Body of pancreas (tissue), 4 donors: ENCODE measurements around the gene C4orf50. TPM values are rescaled to one million over a fixed set of nuclear protein-coding genes. Genes with fewer than 3 reads are reported as not detected.

Experiments
- ATAC-seq: fragments of 150-250 bp; one replicate; pipeline ENCODE4 v1.9.1; 2016
- DNase-seq, 4 donors: peaks; one replicate each; pipeline ENCODE4 v3.0.0-alpha.2; 2019
- H3K27ac ChIP-seq, 4 donors: fragments of 200-600 bp; sonication (generic); 1 replicate in 3 of 4; 2 replicates in 1 of 4; pipeline versions ENCODE4 v1.5.1 to v1.6.1; 2016 to 2019; ENCODE audit warnings: mild to moderate bottlenecking in 1 of 4, mixed read lengths in 1 of 4, moderate library complexity in 1 of 4
- H3K27me3 ChIP-seq, 2 donors: fragments of 200-600 bp; sonication (generic); one replicate each; pipeline ENCODE4 v1.6.0; 2016; ENCODE audit warnings: mild to moderate bottlenecking in 1 of 2
- H3K36me3 ChIP-seq, 2 donors: fragments of 200-600 bp; sonication (generic); replicated peaks in 1 of 2; 2 replicates each; pipeline ENCODE4 v1.5.1; 2016; ENCODE audit warnings: low read depth in 2 of 2; ENCODE audit not compliant: insufficient read depth in 1 of 2
- H3K4me1 ChIP-seq: fragments of 200-600 bp; sonication (generic); one replicate; pipeline ENCODE4 v1.6.0; 2016
- H3K4me3 ChIP-seq, 2 donors: fragments of 200-600 bp; sonication (generic); 1 replicate in 1 of 2; 2 replicates in 1 of 2; pipeline ENCODE4 v1.5.1; 2016 to 2019
- H3K9me3 ChIP-seq, 3 donors: fragments of 200-600 bp; sonication (generic); 1 replicate in 2 of 3; 2 replicates in 1 of 3; pipeline ENCODE4 v1.5.1; 2016
- POLR2A ChIP-seq, 3 donors: fragments of 450-650 bp; IDR thresholded peaks; one replicate each; pipeline ENCODE4 v1.6.1; 2016; ENCODE audit warnings: antibody characterized with exemption in 3 of 3, mild to moderate bottlenecking in 2 of 3
- WGBS, 2 donors: methylation state at CpG; one replicate each; pipeline ENCODE4 v1.1.5; 2017; 5-methylcytosine and 5-hydroxymethylcytosine counted together
- intact Hi-C: fragments of 100-400 bp; cut with DNase I; formaldehyde crosslinking; loops from one replicate; pipeline ENCODE4 v1.15.1; 2023
- total RNA-seq, 2 donors: library from RNA; depleted of rRNA; stranded (reverse); fragments of >200 nt; gene quantifications; one replicate each; pipeline ENCODE4 v1.1.0, GENCODE V29; 2016
- TF ChIP-seq, protein P1 (sequence below), 7 experiments: fragments of 450-650 bp in 4 of 7; fragments of 200-600 bp in 3 of 7; sonication (generic) in 3 of 7; IDR thresholded peaks; one replicate each; pipeline ENCODE4 v1.5.1; 2016 to 2019; ENCODE audit warnings: antibody characterized with exemption in 7 of 7

The C4orf50 gene
- total RNA-seq, 2 donors from 2014 or later: 0.26 TPM; not detected in 1

DNA sequence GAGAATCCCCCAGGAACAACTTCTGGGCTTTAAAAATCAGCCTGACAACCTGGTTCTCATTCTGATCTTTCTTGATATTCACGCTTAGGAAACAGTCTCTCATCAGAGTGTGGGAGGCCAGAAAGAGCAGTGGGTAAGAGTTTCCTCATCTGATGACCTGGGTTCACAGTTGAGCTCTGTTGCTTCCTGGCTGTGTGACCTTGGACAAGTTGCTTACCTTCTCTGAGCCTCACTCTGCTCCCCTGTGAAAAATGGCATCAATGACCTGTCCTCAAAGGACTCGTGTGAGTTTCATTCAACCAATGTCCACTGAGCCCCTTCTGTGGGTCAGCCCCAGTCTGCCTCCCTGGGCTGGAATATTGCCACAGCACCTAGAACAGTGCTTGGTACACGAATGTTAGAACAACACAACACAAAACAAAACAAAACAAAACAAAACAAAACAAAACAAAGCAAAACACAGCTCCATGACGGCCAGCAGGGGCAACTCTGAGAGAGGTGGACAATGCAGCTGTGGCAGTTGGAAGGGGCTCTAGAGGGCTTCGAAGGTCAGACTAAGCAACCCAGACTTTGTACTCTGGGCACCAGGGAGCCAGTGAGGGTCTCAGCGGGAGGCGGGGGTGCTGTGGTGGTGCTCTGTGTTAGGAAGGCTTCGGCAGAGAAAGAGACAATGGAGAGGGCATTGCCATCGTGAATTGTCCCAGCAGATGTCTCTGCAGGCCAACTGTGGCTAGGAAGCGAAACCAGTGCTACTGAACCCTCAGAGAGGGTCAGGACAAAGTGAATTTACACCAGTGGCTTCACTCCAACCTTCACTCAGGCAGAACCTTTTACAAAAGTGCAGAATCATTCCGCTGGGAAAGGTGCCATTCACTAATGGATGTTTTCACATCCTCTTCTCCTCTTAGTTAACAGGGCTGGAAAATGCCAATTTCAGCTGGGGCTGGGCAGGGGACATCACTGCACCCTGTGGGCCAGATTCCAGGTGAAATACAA lies 14.3 kb upstream of the C4orf50 start:
- H3K4me3 ChIP-seq: no peak overlapping the region
- DNase-seq: peak in 3 of 4 donors; percentile 32 to 53 (median 36)
- TF ChIP-seq, protein P1, sequence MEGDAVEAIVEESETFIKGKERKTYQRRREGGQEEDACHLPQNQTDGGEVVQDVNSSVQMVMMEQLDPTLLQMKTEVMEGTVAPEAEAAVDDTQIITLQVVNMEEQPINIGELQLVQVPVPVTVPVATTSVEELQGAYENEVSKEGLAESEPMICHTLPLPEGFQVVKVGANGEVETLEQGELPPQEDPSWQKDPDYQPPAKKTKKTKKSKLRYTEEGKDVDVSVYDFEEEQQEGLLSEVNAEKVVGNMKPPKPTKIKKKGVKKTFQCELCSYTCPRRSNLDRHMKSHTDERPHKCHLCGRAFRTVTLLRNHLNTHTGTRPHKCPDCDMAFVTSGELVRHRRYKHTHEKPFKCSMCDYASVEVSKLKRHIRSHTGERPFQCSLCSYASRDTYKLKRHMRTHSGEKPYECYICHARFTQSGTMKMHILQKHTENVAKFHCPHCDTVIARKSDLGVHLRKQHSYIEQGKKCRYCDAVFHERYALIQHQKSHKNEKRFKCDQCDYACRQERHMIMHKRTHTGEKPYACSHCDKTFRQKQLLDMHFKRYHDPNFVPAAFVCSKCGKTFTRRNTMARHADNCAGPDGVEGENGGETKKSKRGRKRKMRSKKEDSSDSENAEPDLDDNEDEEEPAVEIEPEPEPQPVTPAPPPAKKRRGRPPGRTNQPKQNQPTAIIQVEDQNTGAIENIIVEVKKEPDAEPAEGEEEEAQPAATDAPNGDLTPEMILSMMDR (IDR thresholded peaks at IDR 0.05): no peak
- no peak for TF ChIP-seq POLR2A (IDR thresholded peaks at IDR 0.05)
- no peak for ATAC-seq
- 53 to 54% methylated on average over 10 to 11 of the region's 11 CpGs for WGBS, 2 donors
- H3K4me1 ChIP-seq: no peaks in the 10 kb centered on the region
- H3K9me3 ChIP-seq: no peaks in the 10 kb centered on the region
- H3K36me3 ChIP-seq: no peaks in the 10 kb centered on the region
- H3K27me3 ChIP-seq: no peaks in the 10 kb centered on the region
- H3K27ac ChIP-seq: no peak overlapping the region
- intact Hi-C loops: no loop called here

GRCh38 chr4:6031846-6032245 lies 13.6 kb upstream of the C4orf50 start:
- Histone ChIP-seq H3K9me3 (no peaks in the 10 kb centered on the region), H3K27me3 (no peaks in the 10 kb centered on the region), H3K4me3 (no peak overlapping the region), H3K4me1 (no peaks in the 10 kb centered on the region), H3K27ac (no peak overlapping the region), H3K36me3 (no peaks in the 10 kb centered on the region)
- DNase-seq (no peak), ATAC-seq (no peak)
- intact Hi-C loops: no loop called here
- WGBS, 2 donors: 36 to 44% methylated on average over 5 of the region's 5 CpGs
- TF ChIP-seq POLR2A (IDR thresholded peaks at IDR 0.05): no peak

GRCh38 chr4:6030679-6031078 lies 12.4 kb upstream of the C4orf50 start:
- no peak for ATAC-seq
- WGBS, 2 donors: 59 to 68% methylated on average over 7 of the region's 7 CpGs

GRCh38 chr4:6029254-6029653 lies 11.0 kb upstream of the C4orf50 start:
- intact Hi-C loops: no loop called here
- DNase-seq: no peak
- Histone ChIP-seq H3K4me1 (no peaks in the 10 kb centered on the region), H3K4me3 (no peak overlapping the region), H3K36me3 (no peaks in the 10 kb centered on the region), H3K27me3 (no peaks in the 10 kb centered on the region), H3K27ac (no peak overlapping the region), H3K9me3 (no peaks in the 10 kb centered on the region)
- no peak for ATAC-seq
- TF ChIP-seq POLR2A (IDR thresholded peaks at IDR 0.05): no peak
- TF ChIP-seq, protein P1 (IDR thresholded peaks at IDR 0.05): no peak
- WGBS, 2 donors: 49 to 54% methylated on average over 6 of the region's 6 CpGs

More at GRCh38 chr4:6030679-6031078, 12.4 kb upstream of the C4orf50 start:
- no peak for DNase-seq
- Histone ChIP-seq H3K9me3 (no peaks in the 10 kb centered on the region), H3K36me3 (no peaks in the 10 kb centered on the region), H3K4me1 (no peaks in the 10 kb centered on the region), H3K4me3 (no peak overlapping the region), H3K27me3 (no peaks in the 10 kb centered on the region), H3K27ac (no peak overlapping the region)
- TF ChIP-seq, protein P1 (IDR thresholded peaks at IDR 0.05): no peak
- TF ChIP-seq POLR2A (IDR thresholded peaks at IDR 0.05): no peak
- intact Hi-C loops: no loop called here

- no peaks in the 10 kb centered on the region for H3K4me1 ChIP-seq
- H3K27me3 ChIP-seq: no peaks in the 10 kb centered on the region
- H3K9me3 ChIP-seq: no peaks in the 10 kb centered on the region
- DNase-seq: no peak
- no peak for ATAC-seq
- intact Hi-C loops: no loop called here
- H3K4me3 ChIP-seq: no peak overlapping the region
- 61 to 72% methylated on average over 7 to 10 of the region's 10 CpGs for WGBS, 2 donors
- H3K36me3 ChIP-seq: no peaks in the 10 kb centered on the region
- no peak overlapping the region for H3K27ac ChIP-seq
- TF ChIP-seq, protein P1 (IDR thresholded peaks at IDR 0.05): no peak
- no peak for TF ChIP-seq POLR2A (IDR thresholded peaks at IDR 0.05)
Observed at GRCh38 chr4:6028168-6028567, 9.9 kb upstream of the C4orf50 start.
